Lower leg skin (tissue), 4 donors: ENCODE data around the gene CORIN. TPM values are rescaled to one million over a fixed set of nuclear protein-coding genes. Genes with fewer than 3 reads are reported as not detected.

ENCODE experiments used
- DNase-seq, 2 donors: peaks; one replicate each; pipeline ENCODE4 v3.0.0-alpha.2; 2019; ENCODE audit warnings: low spot score in 2 of 2
- H3K4me3 ChIP-seq: fragments of 200-600 bp; sonication (generic); 2 replicates; pipeline ENCODE4 v1.5.1; 2017; ENCODE audit warnings: mild to moderate bottlenecking, low read depth; ENCODE audit not compliant: poor library complexity, severe bottlenecking
- CTCF ChIP-seq, 3 donors: fragments of 450-650 bp; IDR thresholded peaks; one replicate each; pipeline ENCODE4 v1.5.1; 2016; ENCODE audit warnings: antibody characterized with exemption in 3 of 3, mild to moderate bottlenecking in 3 of 3, moderate library complexity in 2 of 3
- POLR2A ChIP-seq, 2 donors: fragments of 450-650 bp; IDR thresholded peaks; one replicate each; pipeline ENCODE4 v1.6.1; 2016 to 2017; ENCODE audit warnings: antibody characterized with exemption in 2 of 2, mild to moderate bottlenecking in 1 of 2, moderate library complexity in 1 of 2
- WGBS, 2 donors: methylation state at CpG; one replicate each; pipeline ENCODE4 v1.1.5; 2018; 5-methylcytosine and 5-hydroxymethylcytosine counted together
- intact Hi-C: fragments of 100-400 bp; cut with DNase I; formaldehyde crosslinking; loops from one replicate; pipeline ENCODE4 v1.15.0; 2023; ENCODE audit warnings: low total_unique reads
- total RNA-seq, 4 donors: library from RNA; depleted of rRNA; stranded (reverse); fragments of >200 nt; gene quantifications; one replicate each; pipeline ENCODE4 v1.1.0, GENCODE V29; 2016

Gene CORIN
- total RNA-seq, 4 donors from 2014 or later: 0.15 to 17.6 (median 1.7) TPM

- WGBS, 2 donors: 88 to 91% methylated on average over 4 of the region's 4 CpGs
- H3K4me3 ChIP-seq: no peak overlapping the region
- intact Hi-C loops: no loop called here
- no peak for DNase-seq
- TF ChIP-seq POLR2A (IDR thresholded peaks at IDR 0.05) (no peak), CTCF (IDR thresholded peaks at IDR 0.05) (no peak)
Observed at GRCh38 chr4:47631161-47631560, 206.7 kb downstream of the CORIN start.

- no peak for TF ChIP-seq CTCF (IDR thresholded peaks at IDR 0.05)
- no peak for TF ChIP-seq POLR2A (IDR thresholded peaks at IDR 0.05)
- intact Hi-C loops: no loop called here
- no peak for DNase-seq
- H3K4me3 ChIP-seq: no peak overlapping the region
Observed at GRCh38 chr4:47624031-47624441, 213.8 kb downstream of the CORIN start.

GRCh38 chr4:47621181-47621580 is 216.7 kb downstream of the CORIN start:
- intact Hi-C loops: no loop called here

GRCh38 chr4:47619691-47620090 is 218.2 kb downstream of the CORIN start:
- 80 to 81% methylated on average over 2 of the region's 2 CpGs for WGBS, 2 donors
- no peak for TF ChIP-seq CTCF (IDR thresholded peaks at IDR 0.05)
- TF ChIP-seq POLR2A (IDR thresholded peaks at IDR 0.05): no peak
- no peak overlapping the region for H3K4me3 ChIP-seq
- intact Hi-C loops: no loop called here
- DNase-seq: no peak

More at GRCh38 chr4:47621181-47621580, 216.7 kb downstream of the CORIN start:
- WGBS, 2 donors: 79 to 89% methylated on average over 1 of the region's 1 CpG
- no peak overlapping the region for H3K4me3 ChIP-seq
- TF ChIP-seq CTCF (IDR thresholded peaks at IDR 0.05) (no peak), POLR2A (IDR thresholded peaks at IDR 0.05) (no peak)
- DNase-seq: no peak

GRCh38 chr4:47617607-47618006 is 220.3 kb downstream of the CORIN start:
- DNase-seq: no peak
- intact Hi-C loops: no loop called here
- no peak for TF ChIP-seq CTCF (IDR thresholded peaks at IDR 0.05)
- TF ChIP-seq POLR2A (IDR thresholded peaks at IDR 0.05): no peak
- H3K4me3 ChIP-seq: no peak overlapping the region

GRCh38 chr4:47615385-47615784 is 222.5 kb downstream of the CORIN start:
- 54 to 64% methylated on average over 4 of the region's 4 CpGs for WGBS, 2 donors
- intact Hi-C loops: no loop called here
- H3K4me3 ChIP-seq: no peak overlapping the region
- DNase-seq: no peak
- no peak for TF ChIP-seq CTCF (IDR thresholded peaks at IDR 0.05)
- TF ChIP-seq POLR2A (IDR thresholded peaks at IDR 0.05): no peak
